HEK293 (cell line): ENCODE measurements around the gene ENAM.
"Not testable (repeated sequence)": the region's sequence is repeated elsewhere in the genome, so short reads cannot be mapped to it uniquely, and the experiment has no call there.

ENCODE experiments used
- CTCF ChIA-PET: fragments of 350-600 bp; formaldehyde crosslinking; extraction: SDS; loops from one replicate; lab custom pipeline; 2021; ENCODE audit warnings: antibody characterized with exemption; lab: Yijun Ruan, JAX
- POLR2A ChIA-PET: fragments of 300-600 bp; formaldehyde crosslinking; extraction: SDS; loops from one replicate; lab custom pipeline; 2020; ENCODE audit warnings: antibody characterized with exemption, inconsistent platforms; lab: Yijun Ruan, JAX
- H3K27ac ChIP-seq: fragments of 200-500 bp; sonication (Bioruptor generic); 2 replicates; pipeline ENCODE4 v1.5.1; 2014; ENCODE audit warnings: low read depth, low read length, control low read depth, inconsistent platforms; ENCODE audit errors: extremely low read depth
- H3K36me3 ChIP-seq, 2 experiments: fragments of 200-500 bp in 1 of 2; sonication (Bioruptor generic) in 1 of 2; 1 replicate in 1 of 2; 2 replicates in 1 of 2; pipeline ENCODE4 v1.5.1; 2014 to 2017; ENCODE audit warnings: inconsistent platforms in 2 of 2, low read length in 2 of 2; ENCODE audit not compliant: control insufficient read depth in 2 of 2, insufficient read depth in 1 of 2
- H3K4me1 ChIP-seq: fragments of 200-500 bp; sonication (Bioruptor generic); 2 replicates; pipeline ENCODE4 v1.5.1; 2014; ENCODE audit warnings: mild to moderate bottlenecking, low read length, inconsistent platforms; ENCODE audit not compliant: control insufficient read depth, insufficient read depth
- H3K4me3 ChIP-seq: 2 replicates; pipeline ENCODE4 v1.5.1; 2011; ENCODE audit warnings: low read depth, mild to moderate bottlenecking, control low read depth, low read length, moderate library complexity
- H3K9me3 ChIP-seq: fragments of 200-500 bp; sonication (Bioruptor generic); 2 replicates; pipeline ENCODE4 v1.5.1; 2014; ENCODE audit warnings: low read depth, low read length, inconsistent platforms; ENCODE audit not compliant: control insufficient read depth, insufficient read depth
- EGR2 ChIP-seq: fragments of 450-650 bp; formaldehyde crosslinking; IDR thresholded peaks from 2 replicates; pipeline ENCODE4 v1.5.1; 2016; ENCODE audit warnings: low read depth, missing biosample characterization, missing genetic modification characterization
- KLF16 ChIP-seq: fragments of 450-650 bp; formaldehyde crosslinking; IDR thresholded peaks from 2 replicates; pipeline ENCODE4 v1.5.1; 2017; ENCODE audit warnings: missing biosample characterization, missing genetic modification characterization
- ZBTB21 ChIP-seq: fragments of 450-650 bp; formaldehyde crosslinking; IDR thresholded peaks from 2 replicates; pipeline ENCODE4 v1.5.1; 2017; ENCODE audit warnings: missing biosample characterization, missing genetic modification characterization
- ZFP69B ChIP-seq: fragments of 450-650 bp; formaldehyde crosslinking; IDR thresholded peaks from 2 replicates; pipeline ENCODE4 v1.5.1; 2016; ENCODE audit warnings: missing biosample characterization, missing genetic modification characterization
- ZNF114 ChIP-seq: fragments of 450-650 bp; formaldehyde crosslinking; IDR thresholded peaks from 2 replicates; pipeline ENCODE4 v1.5.0; 2017; ENCODE audit warnings: missing biosample characterization, missing genetic modification characterization
- ZNF146 ChIP-seq: fragments of 450-650 bp; formaldehyde crosslinking; IDR thresholded peaks from 2 replicates; pipeline ENCODE4 v1.5.1; 2016; ENCODE audit warnings: missing biosample characterization, missing genetic modification characterization
- ZNF157 ChIP-seq: fragments of 450-650 bp; formaldehyde crosslinking; IDR thresholded peaks from 2 replicates; pipeline ENCODE4 v1.5.1; 2016; ENCODE audit warnings: missing biosample characterization, missing genetic modification characterization
- ZNF223 ChIP-seq: fragments of 450-650 bp; formaldehyde crosslinking; IDR thresholded peaks from 2 replicates; pipeline ENCODE4 v1.5.1; 2016; ENCODE audit warnings: missing biosample characterization, missing genetic modification characterization
- ZNF280D ChIP-seq: fragments of 450-650 bp; formaldehyde crosslinking; IDR thresholded peaks from 2 replicates; pipeline ENCODE4 v1.5.1; 2016; ENCODE audit warnings: missing biosample characterization, missing genetic modification characterization
- ZNF629 ChIP-seq: fragments of 450-650 bp; formaldehyde crosslinking; IDR thresholded peaks from 2 replicates; pipeline ENCODE4 v1.5.1; 2017; ENCODE audit warnings: missing biosample characterization, missing genetic modification characterization
- ZNF645 ChIP-seq: fragments of 450-650 bp; formaldehyde crosslinking; IDR thresholded peaks from 2 replicates; pipeline ENCODE4; 2016; ENCODE audit warnings: missing biosample characterization, missing genetic modification characterization
- ZNF660 ChIP-seq: fragments of 450-650 bp; IDR thresholded peaks from 2 replicates; pipeline ENCODE4 v1.5.1; 2018; ENCODE audit warnings: missing biosample characterization, mild to moderate bottlenecking, missing genetic modification characterization
- ZNF692 ChIP-seq: fragments of 450-650 bp; formaldehyde crosslinking; IDR thresholded peaks from 2 replicates; pipeline ENCODE4 v1.5.1; 2016; ENCODE audit warnings: missing biosample characterization, missing genetic modification characterization
- ZNF701 ChIP-seq: fragments of 450-650 bp; formaldehyde crosslinking; IDR thresholded peaks from 2 replicates; pipeline ENCODE4 v1.5.1; 2016; ENCODE audit warnings: missing biosample characterization, missing genetic modification characterization
- ZNF777 ChIP-seq: fragments of 450-650 bp; formaldehyde crosslinking; IDR thresholded peaks from 2 replicates; pipeline ENCODE4 v1.5.1; 2017; ENCODE audit warnings: missing biosample characterization, missing genetic modification characterization, borderline replicate concordance
- ZNF785 ChIP-seq: fragments of 450-650 bp; formaldehyde crosslinking; IDR thresholded peaks from 2 replicates; pipeline ENCODE4 v1.5.1; 2016; ENCODE audit warnings: missing biosample characterization, missing genetic modification characterization
- ZNF791 ChIP-seq: fragments of 450-650 bp; formaldehyde crosslinking; IDR thresholded peaks from 2 replicates; pipeline ENCODE4 v1.5.1; 2016; ENCODE audit warnings: missing biosample characterization, missing genetic modification characterization
- ZXDB ChIP-seq: fragments of 450-650 bp; formaldehyde crosslinking; IDR thresholded peaks from 2 replicates; pipeline ENCODE4 v1.5.1; 2016; ENCODE audit warnings: missing biosample characterization, missing genetic modification characterization
- TF ChIP-seq, protein P1 (sequence below): fragments of 450-650 bp; formaldehyde crosslinking; IDR thresholded peaks from 2 replicates; pipeline ENCODE4 v1.5.1; 2016; ENCODE audit warnings: missing biosample characterization, missing genetic modification characterization
- TF ChIP-seq, protein P2 (sequence below): fragments of 450-650 bp; formaldehyde crosslinking; IDR thresholded peaks from 2 replicates; pipeline ENCODE4 v1.5.1; 2016; ENCODE audit warnings: missing biosample characterization, missing genetic modification characterization, borderline replicate concordance

Gene ENAM

GRCh38 chr4:70682142-70682541 is 53.6 kb downstream of the ENAM start:
- peak; percentile 35; the same call in 1 of the 2 replicates for TF ChIP-seq ZNF280D (tag by site-specific recombination)
- TF ChIP-seq ZNF146 (tag by site-specific recombination) = peak; percentile 98
- TF ChIP-seq, protein P1, sequence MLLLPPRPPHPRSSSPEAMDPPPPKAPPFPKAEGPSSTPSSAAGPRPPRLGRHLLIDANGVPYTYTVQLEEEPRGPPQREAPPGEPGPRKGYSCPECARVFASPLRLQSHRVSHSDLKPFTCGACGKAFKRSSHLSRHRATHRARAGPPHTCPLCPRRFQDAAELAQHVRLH (tag by site-specific recombination) = peak; percentile 58
- H3K36me3 ChIP-seq, H3K9me3 ChIP-seq, H3K27ac ChIP-seq, POLR2A ChIA-PET, H3K4me1 ChIP-seq, H3K4me3 ChIP-seq, CTCF ChIA-PET: not testable (repeated sequence)

GRCh38 chr4:70687392-70687791 is 58.8 kb downstream of the ENAM start:
- ChIA-PET POLR2A (interaction anchor here (1.0 kb wide), 1 partner anchor 34 kb away, joined by 3 read pairs; the partner anchor contains the start of gene RUFY3), CTCF (interaction anchor here (0.6 to 1.0 kb wide), 5 partner anchors 7 to 392 kb away, joined by 3 to 9 read pairs (median 4); no protein-coding TSS in a partner anchor)
- no peaks in the 10 kb centered on the region for H3K4me1 ChIP-seq
- no peak for TF ChIP-seq ZNF157 (tag by site-specific recombination)
- TF ChIP-seq ZNF114 (tag by site-specific recombination) = no peak
- TF ChIP-seq ZNF645 (tag by site-specific recombination) = no peak
- TF ChIP-seq ZNF791 = no peak
- TF ChIP-seq ZNF777 = no peak
- TF ChIP-seq KLF16 = no peak
- TF ChIP-seq ZNF785 (tag by site-specific recombination) = no peak
- TF ChIP-seq ZNF223 (tag by site-specific recombination) = no peak
- peak overlapping the region; percentile 72 for H3K27ac ChIP-seq
- peaks cover 0 to 28% of the 10 kb centered on the region in 2 experiments; a peak in 1 of 3 replicates for H3K36me3 ChIP-seq
- no peaks in the 10 kb centered on the region for H3K9me3 ChIP-seq
- H3K4me3 ChIP-seq = peak overlapping the region; percentile 93

DNA sequence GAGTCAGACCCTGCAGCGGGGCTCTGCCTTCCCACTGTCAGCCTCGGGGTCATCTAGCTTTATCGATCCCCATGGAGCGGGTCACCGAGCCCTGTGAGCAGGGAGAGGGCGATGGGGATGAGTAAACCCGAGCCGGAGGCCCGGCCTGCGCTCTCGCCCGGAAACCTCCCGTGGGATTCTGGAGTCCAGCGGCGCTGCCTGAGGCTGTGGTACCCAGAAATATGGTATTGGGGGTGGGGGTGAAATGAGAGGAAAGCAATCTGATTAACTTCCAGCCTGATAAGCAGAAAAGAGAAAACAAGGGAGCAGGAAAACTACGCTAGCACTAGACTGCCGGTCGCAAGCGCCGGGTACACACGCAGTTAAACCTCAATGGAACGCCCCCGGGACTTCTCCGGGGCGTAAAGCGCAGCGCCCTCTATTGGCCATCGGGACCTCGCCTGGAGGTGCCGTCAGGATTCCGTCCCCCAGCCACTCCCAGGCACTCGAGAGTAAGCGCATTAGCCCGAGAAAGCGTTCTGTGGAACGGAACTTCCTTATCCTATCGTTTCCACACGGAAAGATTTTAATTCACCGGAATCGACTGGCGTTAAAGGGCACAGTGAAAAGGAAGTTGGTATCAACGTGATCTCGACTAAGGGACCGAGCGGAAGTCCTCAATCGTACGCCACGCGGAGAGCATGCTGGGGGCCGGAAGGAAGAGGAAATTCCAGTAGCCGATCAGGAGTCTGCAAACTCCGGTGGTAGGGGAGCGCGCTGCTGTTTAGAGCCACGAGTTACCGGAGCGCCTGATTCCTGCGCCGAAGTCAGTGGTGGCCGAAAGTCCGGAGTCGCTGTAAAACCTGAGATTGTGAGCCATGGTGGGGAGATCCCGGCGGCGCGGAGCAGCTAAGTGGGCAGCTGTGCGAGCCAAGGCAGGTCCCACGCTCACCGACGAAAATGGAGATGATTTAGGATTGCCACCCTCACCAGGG is 59.6 kb downstream of the ENAM start, which contains the start of gene UTP3:
Gene UTP3 (plus strand): TSS at position 712 of the 974 bp plus-strand sequence. CDS start 146 bp downstream, at position 858.
- Histone ChIP-seq H3K9me3 (no peaks in the 10 kb centered on the region), H3K4me3 (peak within 1 kb of the TSS; percentile 93), H3K4me1 (no peaks in the 10 kb centered on the region), H3K36me3 (peaks cover 0 to 33% of the 10 kb centered on the region in 2 experiments; a peak in 1 of 3 replicates), H3K27ac (peak within 1 kb of the TSS; percentile 72)
- ChIA-PET CTCF (interaction anchor here (0.5 to 2.5 kb wide), 9 partner anchors 8 to 556 kb away, joined by 3 to 9 read pairs (median 3); no protein-coding TSS in a partner anchor), POLR2A (interaction anchor here (1.0 to 1.4 kb wide), 3 partner anchors 16 to 34 kb away, joined by 3 to 8 read pairs (median 3); partner anchors contain the start of gene RUFY3)
- peak; percentile 88 for TF ChIP-seq ZFP69B
- TF ChIP-seq ZNF701 (tag by site-specific recombination) = no peak
- TF ChIP-seq ZNF692 (tag by site-specific recombination) = peak; percentile 91
- peak; percentile 99 for TF ChIP-seq ZNF660
- TF ChIP-seq ZBTB21 (tag by site-specific recombination) = peak; percentile 75
- peak; percentile 90 for TF ChIP-seq ZXDB
- TF ChIP-seq, protein P2, sequence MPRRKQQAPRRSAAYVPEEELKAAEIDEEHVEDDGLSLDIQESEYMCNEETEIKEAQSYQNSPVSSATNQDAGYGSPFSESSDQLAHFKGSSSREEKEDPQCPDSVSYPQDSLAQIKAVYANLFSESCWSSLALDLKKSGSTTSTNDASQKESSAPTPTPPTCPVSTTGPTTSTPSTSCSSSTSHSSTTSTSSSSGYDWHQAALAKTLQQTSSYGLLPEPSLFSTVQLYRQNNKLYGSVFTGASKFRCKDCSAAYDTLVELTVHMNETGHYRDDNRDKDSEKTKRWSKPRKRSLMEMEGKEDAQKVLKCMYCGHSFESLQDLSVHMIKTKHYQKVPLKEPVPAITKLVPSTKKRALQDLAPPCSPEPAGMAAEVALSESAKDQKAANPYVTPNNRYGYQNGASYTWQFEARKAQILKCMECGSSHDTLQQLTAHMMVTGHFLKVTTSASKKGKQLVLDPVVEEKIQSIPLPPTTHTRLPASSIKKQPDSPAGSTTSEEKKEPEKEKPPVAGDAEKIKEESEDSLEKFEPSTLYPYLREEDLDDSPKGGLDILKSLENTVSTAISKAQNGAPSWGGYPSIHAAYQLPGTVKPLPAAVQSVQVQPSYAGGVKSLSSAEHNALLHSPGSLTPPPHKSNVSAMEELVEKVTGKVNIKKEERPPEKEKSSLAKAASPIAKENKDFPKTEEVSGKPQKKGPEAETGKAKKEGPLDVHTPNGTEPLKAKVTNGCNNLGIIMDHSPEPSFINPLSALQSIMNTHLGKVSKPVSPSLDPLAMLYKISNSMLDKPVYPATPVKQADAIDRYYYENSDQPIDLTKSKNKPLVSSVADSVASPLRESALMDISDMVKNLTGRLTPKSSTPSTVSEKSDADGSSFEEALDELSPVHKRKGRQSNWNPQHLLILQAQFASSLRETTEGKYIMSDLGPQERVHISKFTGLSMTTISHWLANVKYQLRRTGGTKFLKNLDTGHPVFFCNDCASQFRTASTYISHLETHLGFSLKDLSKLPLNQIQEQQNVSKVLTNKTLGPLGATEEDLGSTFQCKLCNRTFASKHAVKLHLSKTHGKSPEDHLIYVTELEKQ (tag by site-specific recombination) = peak; percentile 59; the same call in 1 of the 2 replicates
- TF ChIP-seq ZNF629 (tag by site-specific recombination) = peak; percentile 91
- TF ChIP-seq EGR2 (tag by site-specific recombination) = peak; percentile 41; the same call in 1 of the 2 replicates
